KG1 (cell line): ENCODE results near the gene MUS81.
"Not testable (repeated sequence)": the region's sequence is repeated elsewhere in the genome, so short reads cannot be mapped to it uniquely, and the experiment has no call there.

Experiments used
- DNase-seq: peaks from one replicate; lab custom pipeline; 2025; lab: John Stamatoyannopoulos, UW

The MUS81 gene

DNA sequence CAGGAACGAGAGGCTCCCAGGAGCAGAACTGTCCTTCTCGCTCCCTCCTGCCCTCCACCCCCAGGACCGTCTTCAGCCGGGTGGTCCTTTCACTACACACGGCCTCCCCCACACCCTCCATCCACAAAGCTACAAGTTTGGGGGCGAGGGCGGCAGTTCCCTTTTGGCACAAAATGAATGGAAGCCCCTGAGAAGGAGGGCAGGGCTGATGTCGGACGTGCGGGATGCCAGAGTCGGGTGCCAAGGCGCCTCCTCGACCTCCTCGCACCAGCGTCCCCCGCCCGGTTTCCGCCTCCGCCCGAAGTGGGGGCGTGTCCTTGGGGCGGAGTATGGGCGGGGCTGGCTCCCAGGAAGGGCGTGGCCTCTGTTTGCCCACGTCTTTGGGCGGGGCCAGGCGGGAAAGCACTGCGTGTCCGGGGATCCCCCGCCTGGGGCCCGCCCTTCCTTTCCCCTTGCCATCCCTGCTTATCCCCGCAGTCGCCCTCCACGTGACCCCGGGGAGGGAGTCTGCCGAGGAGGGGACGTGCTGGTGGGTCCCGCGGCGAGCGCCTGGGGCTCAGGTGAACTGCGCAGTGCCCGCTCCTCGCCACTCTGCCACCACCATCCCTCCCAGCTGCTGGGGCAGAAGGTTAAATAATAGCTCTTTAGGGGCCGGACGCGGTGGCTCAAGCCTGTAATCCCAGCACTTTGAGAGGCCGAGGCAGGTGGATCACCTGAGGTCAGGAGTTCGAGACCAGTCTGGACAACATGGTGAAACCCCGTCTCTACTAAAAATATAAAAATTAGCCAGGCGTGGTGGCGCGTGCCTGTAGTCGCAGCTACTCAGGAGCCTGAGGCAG lies 13.3 kb downstream of the MUS81 start:
- DNase-seq: peak; percentile 83

DNA sequence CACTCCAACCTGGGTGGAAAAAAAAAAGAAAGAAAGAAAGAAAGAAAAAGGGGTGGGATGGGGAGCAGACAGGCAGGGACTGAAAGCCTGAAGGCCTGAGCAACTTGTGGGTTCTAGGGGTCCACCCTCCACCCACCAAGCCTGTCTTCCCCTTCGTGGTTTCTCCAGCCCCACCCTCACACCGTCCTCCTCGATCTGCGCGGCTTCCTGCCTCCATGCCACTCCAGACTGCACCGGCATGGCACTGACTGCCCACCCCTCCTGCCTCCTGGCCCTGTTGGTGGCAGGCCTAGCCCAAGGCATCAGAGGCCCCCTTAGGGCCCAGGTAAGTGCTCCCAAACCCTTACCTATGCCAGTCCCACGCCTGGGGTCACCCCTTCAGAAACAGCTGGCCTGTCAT lies 19.4 kb downstream of the MUS81 start, which contains the start of gene CTSW:
TSS of gene CTSW (plus strand) at position 221 of the 400 bp plus-strand sequence. CDS start at position 239, 18 bp downstream.
- DNase-seq: no peak

DNA sequence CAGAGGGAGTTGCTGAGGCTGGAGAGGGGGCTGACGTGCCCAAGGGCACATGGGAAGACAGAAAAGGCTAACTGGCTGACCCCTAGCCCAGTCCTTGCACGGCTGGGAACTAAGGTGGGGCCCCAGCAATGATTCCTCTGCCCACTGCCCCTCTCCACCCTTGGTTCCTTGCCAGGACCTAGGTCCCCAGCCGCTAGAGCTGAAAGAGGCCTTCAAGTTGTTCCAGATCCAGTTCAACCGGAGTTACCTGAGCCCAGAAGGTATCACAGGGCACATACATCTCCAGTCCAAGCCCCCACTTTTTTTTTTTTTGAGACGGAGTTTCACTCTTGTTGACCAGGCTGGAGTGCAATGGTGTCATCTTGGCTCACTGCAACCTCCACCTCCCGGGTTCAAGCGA lies 19.8 kb downstream of the MUS81 start:
- DNase-seq: no peak

- DNase-seq: no peak
Measured at GRCh38 chr11:65880844-65881421, 20.7 kb downstream of the MUS81 start.

DNA sequence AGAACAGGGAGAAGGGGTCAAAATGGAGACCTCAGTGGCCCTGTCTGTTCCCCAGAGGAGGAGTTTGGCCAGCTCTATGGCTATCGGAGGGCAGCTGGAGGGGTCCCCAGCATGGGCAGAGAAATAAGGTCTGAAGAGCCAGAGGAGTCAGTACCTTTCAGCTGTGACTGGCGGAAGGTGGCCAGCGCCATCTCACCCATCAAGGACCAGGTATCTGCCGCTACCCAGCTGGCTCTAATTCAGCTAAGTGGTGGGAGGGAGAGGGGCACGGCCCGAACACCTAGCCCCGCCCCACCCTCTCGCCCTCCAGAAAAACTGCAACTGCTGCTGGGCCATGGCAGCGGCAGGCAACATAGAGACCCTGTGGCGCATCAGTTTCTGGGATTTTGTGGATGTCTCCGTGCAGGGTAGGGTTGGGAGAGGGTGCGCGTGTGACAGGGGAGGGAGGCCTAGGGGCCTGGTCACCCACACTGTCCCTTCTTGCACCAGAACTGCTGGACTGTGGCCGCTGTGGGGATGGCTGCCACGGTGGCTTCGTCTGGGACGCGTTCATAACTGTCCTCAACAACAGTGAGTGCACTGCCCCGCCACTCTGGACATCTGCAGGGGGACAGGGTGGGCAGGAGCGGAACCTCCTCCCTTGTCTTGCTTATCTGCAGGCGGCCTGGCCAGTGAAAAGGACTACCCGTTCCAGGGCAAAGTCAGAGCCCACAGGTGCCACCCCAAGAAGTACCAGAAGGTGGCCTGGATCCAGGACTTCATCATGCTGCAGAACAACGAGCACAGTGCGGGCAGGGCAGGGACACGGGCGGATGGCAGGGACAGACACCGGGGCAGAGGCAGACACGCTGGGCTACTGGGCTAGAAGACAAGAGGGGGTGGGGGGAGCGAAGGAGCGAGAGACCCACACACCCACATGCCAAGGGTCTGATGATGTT lies 22.2 kb downstream of the MUS81 start:
- DNase-seq: no peak

DNA sequence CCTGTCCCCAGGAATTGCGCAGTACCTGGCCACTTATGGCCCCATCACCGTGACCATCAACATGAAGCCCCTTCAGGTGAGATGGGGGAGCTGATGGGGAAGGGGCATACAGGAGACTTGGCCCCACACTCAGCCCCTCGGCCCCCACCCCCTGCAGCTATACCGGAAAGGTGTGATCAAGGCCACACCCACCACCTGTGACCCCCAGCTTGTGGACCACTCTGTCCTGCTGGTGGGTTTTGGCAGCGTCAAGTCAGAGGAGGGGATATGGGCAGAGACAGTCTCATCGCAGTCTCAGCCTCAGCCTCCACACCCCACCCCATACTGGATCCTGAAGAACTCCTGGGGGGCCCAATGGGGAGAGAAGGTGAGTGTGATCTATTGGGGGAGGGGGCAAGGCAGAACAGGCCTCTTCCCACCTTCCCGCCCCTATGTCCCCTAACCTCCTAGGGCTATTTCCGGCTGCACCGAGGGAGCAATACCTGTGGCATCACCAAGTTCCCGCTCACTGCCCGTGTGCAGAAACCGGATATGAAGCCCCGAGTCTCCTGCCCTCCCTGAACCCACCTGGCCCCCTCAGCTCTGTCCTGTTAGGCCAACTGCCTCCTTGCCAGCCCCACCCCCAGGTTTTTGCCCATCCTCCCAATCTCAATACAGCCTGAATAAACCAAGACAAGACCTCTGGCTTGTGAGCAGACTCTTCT lies 23.0 kb downstream of the MUS81 start:
- no peak for DNase-seq

GRCh38 chr11:65883786-65884715 lies 23.8 kb downstream of the MUS81 start:
- no peak for DNase-seq

- peak; percentile 70 for DNase-seq
Measured at GRCh38 chr11:65884716-65885092, 24.5 kb downstream of the MUS81 start.

DNA sequence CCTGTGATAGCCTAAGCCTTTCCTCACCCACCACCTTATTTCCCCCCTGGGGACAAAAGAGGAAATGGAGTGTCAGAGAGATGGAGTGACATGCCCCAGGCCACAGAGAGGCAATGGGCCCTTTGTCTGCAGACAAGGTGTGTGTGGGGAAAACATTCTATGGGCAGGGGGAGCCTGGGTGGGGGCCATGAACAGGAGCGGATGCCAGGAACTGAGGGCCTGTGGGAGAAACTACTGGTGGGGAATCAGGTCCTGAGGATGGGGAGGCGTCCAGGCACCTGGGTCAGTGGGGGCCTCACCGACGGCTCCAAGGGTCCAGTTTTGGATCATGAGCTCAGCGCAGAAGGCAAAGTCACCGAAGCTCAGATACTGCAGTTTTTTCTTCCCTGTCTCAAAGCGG lies 25.0 kb downstream of the MUS81 start:
- DNase-seq: no peak

GRCh38 chr11:65885808-65886536 lies 25.7 kb downstream of the MUS81 start:
- no peak for DNase-seq

- DNase-seq: no peak
Measured at GRCh38 chr11:65886826-65887722, 26.8 kb downstream of the MUS81 start.

GRCh38 chr11:65887723-65888162 lies 27.5 kb downstream of the MUS81 start:
- no peak for DNase-seq

DNA sequence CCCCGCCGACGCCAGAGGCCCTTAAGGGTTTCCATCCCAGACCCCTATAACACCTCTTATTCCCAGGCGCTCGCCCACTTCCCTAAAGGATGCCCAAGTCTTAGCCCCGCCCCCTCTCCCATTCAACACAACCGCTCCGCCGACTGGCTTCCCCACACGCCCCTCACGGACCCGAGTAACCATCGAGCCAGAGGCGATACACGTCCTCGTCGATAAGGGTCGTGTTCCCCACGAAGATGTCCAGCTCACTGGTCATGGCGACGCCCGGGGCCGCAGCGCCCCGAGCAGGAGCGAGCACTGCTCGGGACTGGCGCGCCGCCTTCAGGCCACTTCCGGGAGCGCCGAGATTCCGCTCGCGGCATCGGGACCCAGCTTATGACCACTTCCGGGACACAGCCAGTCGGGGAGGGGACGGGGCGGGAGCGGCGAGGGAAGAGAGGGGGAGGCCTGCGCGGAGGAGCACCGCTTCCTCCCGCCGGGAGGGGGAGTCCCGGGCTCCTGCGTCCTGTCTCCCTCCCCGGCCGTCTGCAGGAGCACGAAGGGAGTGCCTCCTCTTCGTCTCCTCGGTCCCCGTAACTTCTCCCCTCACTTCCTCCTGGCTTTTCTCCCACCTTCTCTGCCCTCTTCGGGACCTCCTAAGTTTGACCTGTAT lies 28.1 kb downstream of the MUS81 start, which contains the start of gene FIBP:
TSS of gene FIBP (minus strand) at position 309 of the 652 bp plus-strand sequence. CDS start at position 256, 53 bp downstream.
- peak; percentile 94 for DNase-seq

- peak; percentile 96 for DNase-seq
Measured at GRCh38 chr11:65890324-65891218, 30.3 kb downstream of the MUS81 start, which contains the start of gene CCDC85B. Gene CCDC85B, plus strand, starts transcription at chr11:65890673. Its CDS starts 111 bp downstream, at chr11:65890784.

DNA sequence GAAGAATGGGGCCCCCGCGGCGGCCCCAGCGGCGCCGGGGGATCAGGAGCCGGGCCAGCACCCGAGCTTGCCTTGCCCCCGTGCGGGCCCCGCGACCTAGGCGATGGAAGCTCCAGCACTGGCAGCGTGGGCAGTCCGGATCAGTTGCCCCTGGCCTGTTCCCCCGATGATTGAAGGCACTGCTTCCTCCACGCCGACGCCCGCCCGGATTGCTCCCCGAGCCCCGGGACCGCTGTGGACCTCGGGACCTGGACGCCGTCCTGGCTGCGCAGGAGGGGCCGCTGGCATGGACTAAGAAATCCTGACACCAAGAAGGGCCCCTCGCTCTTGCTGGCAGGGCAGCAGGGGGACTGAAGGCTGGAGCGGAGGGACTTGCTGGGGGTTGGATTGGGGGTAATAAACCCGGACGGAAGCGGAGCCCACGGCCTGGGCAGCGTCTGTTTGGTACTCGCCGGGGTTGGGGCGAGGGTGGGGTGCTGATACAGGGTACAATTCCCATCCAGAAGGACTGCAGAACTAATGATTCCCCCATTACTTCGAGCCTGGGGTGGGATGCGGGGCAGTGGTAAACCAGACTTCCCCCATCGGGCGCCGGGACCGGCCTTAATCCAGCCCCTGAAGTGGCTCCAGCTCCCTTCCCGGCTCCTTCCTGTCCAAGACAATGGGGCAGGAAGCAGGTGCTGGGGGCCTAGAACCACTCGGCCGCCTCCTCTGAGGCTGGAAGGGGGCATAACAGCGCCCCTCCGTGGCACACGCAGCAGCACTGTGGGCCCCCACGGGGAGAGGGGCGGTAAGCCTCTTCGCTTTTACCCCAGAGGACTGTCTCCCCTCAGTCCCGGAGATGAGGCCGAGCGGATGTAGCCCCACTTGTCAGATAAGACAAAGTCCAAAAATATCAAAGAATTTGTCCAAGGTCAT lies 31.2 kb downstream of the MUS81 start:
- DNase-seq: no peak

GRCh38 chr11:65892137-65892540 lies 31.9 kb downstream of the MUS81 start:
- DNase-seq: not testable (repeated sequence)
